Activated T-helper 1 cell treated with anti-CD3 and anti-CD28 coated beads, Interleukin-12 subunit alpha, Interleukin-12 subunit beta, Interleukin-2, Interleukin-4 antibody, amounts not matched to agents 30 ng/mL and 10 ng/mL and 1 ng/mL, durations not matched to agents 14 hours and 24 hours and 36 hours (primary cell): ENCODE measurements around the gene CRIP3. TPM values are rescaled to one million over a fixed set of nuclear protein-coding genes. Genes with fewer than 3 reads are reported as not detected.
"Not testable (repeated sequence)": the region's sequence is repeated elsewhere in the genome, so short reads cannot be mapped to it uniquely, and the experiment has no call there.

Source experiments
- DNase-seq: peaks from one replicate; pipeline ENCODE4 v3.0.0; 2021; ENCODE audit warnings: low spot score
- H3K27ac Mint-ChIP-seq: one replicate; pipeline ENCODE4 v1.8.0; 2021; ENCODE audit warnings: mild to moderate bottlenecking, mixed read lengths
- H3K27me3 Mint-ChIP-seq: one replicate; pipeline ENCODE4 v1.8.0; 2022; ENCODE audit warnings: mild to moderate bottlenecking, moderate library complexity, mixed read lengths; ENCODE audit not compliant: insufficient read depth
- H3K36me3 Mint-ChIP-seq: one replicate; pipeline ENCODE4 v1.8.0; 2021; ENCODE audit warnings: low read depth, mixed read lengths
- H3K4me1 Mint-ChIP-seq: one replicate; pipeline ENCODE4 v1.8.0; 2021; ENCODE audit warnings: low read depth, mixed read lengths
- H3K4me3 Mint-ChIP-seq: one replicate; pipeline ENCODE4 v1.8.0; 2021; ENCODE audit warnings: mild to moderate bottlenecking, moderate library complexity, mixed read lengths
- H3K9me3 Mint-ChIP-seq: one replicate; pipeline ENCODE4 v1.8.0; 2021; ENCODE audit warnings: mixed read lengths
- intact Hi-C: fragments of 100-400 bp; cut with micrococcal nuclease; formaldehyde crosslinking; loops from one replicate; pipeline ENCODE4 v1.15.1; 2024
- total RNA-seq: library from RNA; stranded (reverse); gene quantifications from 2 replicates; pipeline ENCODE4 v1.2.3, GENCODE V29; 2022

The CRIP3 gene
- total RNA-seq, 1 donor from 2014 or later: not detected

DNA sequence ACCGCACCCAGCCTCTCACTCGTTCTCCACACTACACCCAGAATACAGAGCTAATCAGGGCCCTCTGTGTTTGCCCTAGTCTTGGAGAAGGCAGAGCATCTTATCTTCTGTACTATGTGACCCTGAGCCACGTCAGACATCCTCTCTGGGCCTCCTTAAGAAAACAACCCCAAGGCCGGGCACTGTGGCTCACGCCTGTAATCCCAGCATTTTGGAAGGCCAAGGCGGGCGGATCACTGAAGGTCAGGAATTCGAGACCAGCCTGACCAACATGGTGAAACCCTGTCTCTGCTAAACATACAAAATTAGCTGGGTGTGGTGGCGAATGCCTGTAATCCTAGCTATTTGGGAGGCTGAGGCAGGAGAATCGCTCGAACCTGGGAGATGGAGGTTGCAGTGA lies 5.6 kb downstream of the CRIP3 start:
- H3K4me3 Mint-ChIP-seq, H3K27ac Mint-ChIP-seq, H3K36me3 Mint-ChIP-seq, intact Hi-C loops, DNase-seq, H3K9me3 Mint-ChIP-seq, H3K4me1 Mint-ChIP-seq: not testable (repeated sequence)
- peaks cover 14% of the 10 kb centered on the region for H3K27me3 Mint-ChIP-seq

DNA sequence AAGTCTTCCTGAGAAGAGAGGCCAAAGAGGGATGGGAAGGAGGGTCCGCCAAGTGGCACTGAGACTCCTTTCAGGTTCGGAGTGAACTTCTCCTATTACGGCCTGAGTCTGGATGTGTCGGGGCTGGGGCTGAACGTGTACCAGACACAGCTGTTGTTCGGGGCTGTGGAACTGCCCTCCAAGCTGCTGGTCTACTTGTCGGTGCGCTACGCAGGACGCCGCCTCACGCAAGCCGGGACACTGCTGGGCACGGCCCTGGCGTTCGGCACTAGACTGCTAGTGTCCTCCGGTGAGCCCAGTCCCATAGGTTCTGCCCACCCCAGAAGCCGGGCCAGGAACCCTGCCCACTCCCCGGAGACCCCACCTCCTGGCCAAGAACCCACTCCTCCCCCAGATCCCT lies 6.5 kb downstream of the CRIP3 start:
- intact Hi-C loops: no loop called here
- H3K27me3 Mint-ChIP-seq: peaks cover 14% of the 10 kb centered on the region
- H3K27ac Mint-ChIP-seq: no peak overlapping the region
- no peaks in the 10 kb centered on the region for H3K9me3 Mint-ChIP-seq
- no peaks in the 10 kb centered on the region for H3K36me3 Mint-ChIP-seq
- DNase-seq: no peak
- H3K4me1 Mint-ChIP-seq: no peaks in the 10 kb centered on the region
- H3K4me3 Mint-ChIP-seq: no peak overlapping the region

DNA sequence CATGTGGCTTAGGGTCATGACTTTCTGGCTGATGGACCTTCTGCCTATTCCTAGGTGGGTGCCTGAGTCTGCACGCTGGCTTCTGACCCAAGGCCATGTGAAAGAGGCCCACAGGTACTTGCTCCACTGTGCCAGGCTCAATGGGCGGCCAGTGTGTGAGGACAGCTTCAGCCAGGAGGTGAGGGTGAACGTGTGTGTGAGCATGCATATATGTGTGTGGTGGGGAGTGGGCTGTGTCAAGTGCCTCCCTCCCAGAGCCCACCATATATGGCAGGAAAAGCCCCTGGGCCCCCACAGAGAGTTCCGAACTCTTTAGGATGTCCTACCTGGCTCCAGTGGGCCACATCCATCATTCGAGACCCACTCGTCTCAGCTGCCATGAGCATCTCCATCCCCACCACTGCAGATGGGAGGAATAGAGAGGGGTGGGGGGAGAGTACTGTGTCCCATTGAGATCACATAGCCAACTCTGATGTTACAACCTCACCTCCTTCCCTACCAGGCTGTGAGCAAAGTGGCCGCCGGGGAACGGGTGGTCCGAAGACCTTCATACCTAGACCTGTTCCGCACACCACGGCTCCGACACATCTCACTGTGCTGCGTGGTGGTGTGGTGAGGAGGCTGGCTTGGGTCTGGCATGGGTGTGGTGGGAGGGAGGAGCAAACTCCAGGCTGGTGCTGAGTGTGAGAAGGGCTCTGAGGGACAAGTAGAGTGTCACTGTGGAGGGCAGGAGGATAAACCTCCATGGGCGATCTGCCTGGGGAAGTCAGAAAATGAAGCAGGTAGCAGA lies 7.3 kb downstream of the CRIP3 start:
- no peak overlapping the region for H3K27ac Mint-ChIP-seq
- DNase-seq: no peak
- no peaks in the 10 kb centered on the region for H3K4me1 Mint-ChIP-seq
- intact Hi-C loops: no loop called here
- H3K36me3 Mint-ChIP-seq: no peaks in the 10 kb centered on the region
- peaks cover 14% of the 10 kb centered on the region for H3K27me3 Mint-ChIP-seq
- H3K9me3 Mint-ChIP-seq: no peaks in the 10 kb centered on the region
- no peak overlapping the region for H3K4me3 Mint-ChIP-seq

DNA sequence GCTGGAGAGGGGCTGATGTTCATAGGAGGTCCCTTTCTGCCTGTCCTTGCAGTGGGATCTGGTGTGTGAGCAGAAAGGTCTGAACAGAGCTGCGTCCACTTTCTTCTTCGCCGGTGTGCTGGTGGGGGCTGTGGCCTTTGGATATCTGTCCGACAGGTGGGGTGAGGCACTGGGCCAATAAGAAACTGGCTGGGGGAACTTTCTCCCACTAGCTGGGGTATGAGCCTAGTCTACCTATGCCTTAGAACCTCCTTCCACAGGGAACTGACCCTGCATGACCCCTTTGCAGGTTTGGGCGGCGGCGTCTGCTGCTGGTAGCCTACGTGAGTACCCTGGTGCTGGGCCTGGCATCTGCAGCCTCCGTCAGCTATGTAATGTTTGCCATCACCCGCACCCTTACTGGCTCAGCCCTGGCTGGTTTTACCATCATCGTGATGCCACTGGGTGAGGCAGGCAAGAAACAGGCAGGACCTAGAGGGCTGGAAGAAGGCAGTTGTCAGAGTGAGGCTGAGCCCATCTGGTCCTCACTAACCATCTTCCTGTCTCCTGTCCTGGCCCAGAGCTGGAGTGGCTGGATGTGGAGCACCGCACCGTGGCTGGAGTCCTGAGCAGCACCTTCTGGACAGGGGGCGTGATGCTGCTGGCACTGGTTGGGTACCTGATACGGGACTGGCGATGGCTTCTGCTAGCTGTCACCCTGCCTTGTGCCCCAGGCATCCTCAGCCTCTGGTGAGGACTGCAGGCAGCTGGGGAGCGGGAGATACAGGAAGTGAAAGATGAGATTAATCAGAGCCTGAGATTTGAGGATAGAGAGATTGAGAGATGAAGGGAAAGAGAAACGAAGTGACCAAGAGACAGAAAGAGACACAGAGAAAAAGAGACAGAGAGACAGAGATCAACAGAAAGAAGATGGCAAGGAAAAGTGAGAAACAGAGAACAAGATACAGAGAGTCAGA lies 9.0 kb downstream of the CRIP3 start:
- no peak overlapping the region for H3K4me3 Mint-ChIP-seq
- H3K4me1 Mint-ChIP-seq: no peaks in the 10 kb centered on the region
- H3K27ac Mint-ChIP-seq: no peak overlapping the region
- DNase-seq: no peak
- no peaks in the 10 kb centered on the region for H3K36me3 Mint-ChIP-seq
- H3K9me3 Mint-ChIP-seq: no peaks in the 10 kb centered on the region
- intact Hi-C loops: no loop called here
- H3K27me3 Mint-ChIP-seq: peaks cover 14% of the 10 kb centered on the region

DNA sequence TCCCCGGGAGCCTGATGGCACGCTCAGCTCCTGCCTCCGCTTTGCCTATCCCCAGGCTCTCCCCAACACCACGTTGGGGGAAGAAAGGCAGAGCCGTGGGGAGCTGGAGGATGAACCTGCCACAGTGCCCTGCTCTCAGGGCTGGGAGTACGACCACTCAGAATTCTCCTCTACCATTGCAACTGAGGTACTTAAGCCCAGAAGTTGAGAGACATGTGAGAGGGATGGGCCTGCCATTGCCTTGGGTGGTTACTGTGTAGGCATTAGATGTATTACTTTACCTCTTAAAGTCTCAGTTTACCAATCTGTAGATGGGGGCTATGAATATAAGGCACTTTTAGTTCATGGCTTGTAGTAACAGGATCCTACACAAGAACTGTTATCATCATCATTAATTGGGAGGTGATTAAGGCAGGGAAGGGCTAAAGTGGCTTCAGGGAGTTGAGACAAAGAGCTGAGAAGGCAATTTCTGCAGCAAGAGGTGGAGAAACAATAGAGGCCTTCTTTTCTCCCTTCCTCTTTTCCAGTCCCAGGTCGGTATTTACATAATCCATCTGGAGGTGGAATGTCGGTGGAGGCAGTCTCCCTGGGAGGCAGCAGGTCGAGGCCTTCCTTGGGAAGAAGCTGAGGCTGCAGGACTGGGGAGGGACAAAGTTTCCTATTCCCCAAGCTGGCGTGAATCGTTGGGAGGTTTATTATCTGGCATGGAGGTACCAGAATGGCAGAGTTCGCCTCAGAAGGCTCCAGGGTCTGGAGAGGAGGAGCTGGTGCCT lies 9.9 kb downstream of the CRIP3 start:
- H3K36me3 Mint-ChIP-seq: no peaks in the 10 kb centered on the region
- no peaks in the 10 kb centered on the region for H3K9me3 Mint-ChIP-seq
- no peak for DNase-seq
- peaks cover 14% of the 10 kb centered on the region for H3K27me3 Mint-ChIP-seq
- no peak overlapping the region for H3K27ac Mint-ChIP-seq
- intact Hi-C loops: no loop called here
- no peaks in the 10 kb centered on the region for H3K4me1 Mint-ChIP-seq
- H3K4me3 Mint-ChIP-seq: no peak overlapping the region

DNA sequence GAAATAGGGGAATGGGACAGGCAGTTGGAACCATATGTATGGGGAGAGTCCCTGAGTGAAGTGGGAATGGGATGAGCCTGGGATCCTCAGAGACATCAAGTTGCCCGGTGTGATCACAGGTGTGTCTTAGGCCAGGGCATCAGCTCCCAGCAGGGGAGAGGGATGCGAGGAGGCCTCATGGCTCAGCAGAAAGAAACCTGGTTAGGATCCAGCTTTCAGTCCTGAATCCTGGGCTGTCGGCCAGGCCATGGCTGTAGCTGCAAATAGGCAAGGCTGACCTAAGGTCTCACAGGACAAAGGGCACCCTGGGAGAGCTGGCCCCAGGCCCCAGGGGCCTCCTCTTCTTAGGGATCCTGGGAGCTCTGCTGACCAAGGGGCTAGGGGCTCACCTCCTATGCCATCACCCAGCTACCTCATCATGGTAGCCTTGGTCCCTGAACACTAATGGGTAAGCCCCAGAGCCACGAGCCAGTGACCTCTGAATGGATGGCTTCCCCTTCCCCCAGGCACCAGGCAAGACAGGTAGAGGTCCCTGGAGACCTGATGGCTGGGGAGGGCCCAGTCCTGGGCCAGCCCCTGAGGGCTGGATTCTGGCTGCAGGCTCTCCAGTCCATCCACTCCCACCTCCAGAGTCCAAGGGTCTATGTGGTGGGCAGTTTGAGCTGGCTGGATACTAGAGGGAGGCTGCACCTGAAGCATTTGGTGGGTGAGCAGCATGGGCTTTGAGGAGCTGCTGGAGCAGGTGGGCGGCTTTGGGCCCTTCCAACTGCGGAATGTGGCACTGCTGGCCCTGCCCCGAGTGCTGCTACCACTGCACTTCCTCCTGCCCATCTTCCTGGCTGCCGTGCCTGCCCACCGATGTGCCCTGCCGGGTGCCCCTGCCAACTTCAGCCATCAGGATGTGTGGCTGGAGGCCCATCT lies 10.7 kb downstream of the CRIP3 start, which contains the start of gene SLC22A7:
TSS of gene SLC22A7 (plus strand) at position 617 of the 921 bp plus-strand sequence. CDS start at position 716, 99 bp downstream.
- H3K27ac Mint-ChIP-seq: no peak within 1 kb of the TSS
- DNase-seq: no peak
- H3K27me3 Mint-ChIP-seq: peaks cover 14% of the 10 kb centered on the region
- no peaks in the 10 kb centered on the region for H3K4me1 Mint-ChIP-seq
- intact Hi-C loops: no loop called here
- no peaks in the 10 kb centered on the region for H3K36me3 Mint-ChIP-seq
- no peak within 1 kb of the TSS for H3K4me3 Mint-ChIP-seq
- H3K9me3 Mint-ChIP-seq: no peaks in the 10 kb centered on the region

DNA sequence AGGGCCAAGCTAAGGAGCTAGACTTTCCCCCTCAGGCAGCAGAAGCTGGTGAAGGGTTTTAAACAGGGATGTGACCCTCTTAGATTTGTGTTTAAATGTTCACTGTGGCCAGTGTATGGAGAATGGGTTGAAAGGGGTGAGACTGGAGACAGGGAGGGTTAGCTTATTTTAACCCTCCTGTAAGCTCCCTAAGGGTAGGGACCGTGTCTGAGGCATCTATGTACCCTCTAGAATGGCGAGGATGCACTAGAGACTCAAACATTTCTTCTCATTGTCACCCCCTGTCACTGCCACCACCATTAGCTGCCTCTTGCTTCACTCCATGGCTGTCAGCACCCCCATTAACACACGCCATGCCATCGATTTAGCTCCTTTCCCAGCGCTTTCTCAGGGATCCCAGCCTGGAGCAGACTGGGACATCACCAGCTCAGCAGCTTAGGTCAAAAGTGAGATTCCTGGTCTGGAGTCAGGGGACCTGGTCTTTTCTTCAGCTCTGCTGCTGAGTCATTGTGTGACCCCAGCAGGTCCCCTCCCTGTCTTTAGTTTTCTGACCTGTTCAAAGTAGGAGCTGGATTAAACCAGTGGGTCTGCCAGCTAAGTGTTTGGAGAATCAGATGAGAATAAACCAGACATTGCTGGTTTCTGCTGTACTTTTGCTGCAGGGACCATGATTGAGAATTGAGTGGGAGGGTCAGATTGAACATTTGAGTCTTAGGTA lies 11.7 kb downstream of the CRIP3 start:
- Mint-ChIP-seq H3K27me3 (peaks cover 14% of the 10 kb centered on the region), H3K36me3 (no peaks in the 10 kb centered on the region), H3K27ac (no peak overlapping the region), H3K9me3 (no peaks in the 10 kb centered on the region), H3K4me3 (no peak overlapping the region), H3K4me1 (no peaks in the 10 kb centered on the region)
- intact Hi-C loops: no loop called here
- DNase-seq: no peak

DNA sequence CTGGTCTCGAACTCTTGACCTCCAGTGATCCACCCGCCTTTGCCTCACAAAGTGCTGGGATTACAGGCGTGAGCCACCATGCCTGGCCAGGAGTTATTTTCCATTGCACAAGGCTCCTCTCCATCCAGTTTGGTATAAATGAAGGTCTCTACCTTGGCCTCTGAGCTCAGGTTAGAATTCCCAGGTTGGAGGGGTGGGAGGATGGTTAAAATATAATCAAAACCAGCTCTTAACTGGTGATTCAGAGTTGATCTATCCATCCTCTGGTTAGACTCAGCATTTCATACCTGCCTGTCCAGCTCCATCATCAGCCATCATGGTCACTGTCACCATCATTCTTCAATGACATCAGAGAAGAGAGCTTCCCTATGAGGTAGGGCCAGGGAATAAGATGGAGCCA lies 13.2 kb downstream of the CRIP3 start:
- Mint-ChIP-seq H3K9me3 (no peaks in the 10 kb centered on the region), H3K27me3 (peaks cover 12% of the 10 kb centered on the region), H3K36me3 (no peaks in the 10 kb centered on the region), H3K4me1 (no peaks in the 10 kb centered on the region), H3K27ac (no peak overlapping the region), H3K4me3 (no peak overlapping the region)
- no peak for DNase-seq
- intact Hi-C loops: no loop called here

DNA sequence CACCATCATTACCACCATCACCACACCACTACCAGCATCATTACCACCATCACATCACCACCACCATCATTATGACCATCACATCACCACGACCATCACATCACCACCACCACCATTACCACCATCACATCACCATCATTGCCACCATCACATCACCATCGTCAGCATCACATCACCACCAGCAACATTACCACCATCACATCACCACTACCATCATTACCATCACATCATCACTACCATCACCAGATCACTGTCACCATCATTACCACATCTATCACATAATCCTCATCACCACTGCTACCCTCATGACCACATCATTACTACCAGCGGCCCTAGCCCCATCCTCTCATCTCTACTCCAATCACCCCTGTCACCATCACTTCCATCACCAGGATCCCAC lies 14.1 kb downstream of the CRIP3 start:
- Mint-ChIP-seq H3K36me3 (no peaks in the 10 kb centered on the region), H3K4me1 (no peaks in the 10 kb centered on the region), H3K27ac (no peak overlapping the region), H3K9me3 (no peaks in the 10 kb centered on the region), H3K27me3 (peaks cover 14% of the 10 kb centered on the region), H3K4me3 (no peak overlapping the region)
- intact Hi-C loops: no loop called here
- no peak for DNase-seq

DNA sequence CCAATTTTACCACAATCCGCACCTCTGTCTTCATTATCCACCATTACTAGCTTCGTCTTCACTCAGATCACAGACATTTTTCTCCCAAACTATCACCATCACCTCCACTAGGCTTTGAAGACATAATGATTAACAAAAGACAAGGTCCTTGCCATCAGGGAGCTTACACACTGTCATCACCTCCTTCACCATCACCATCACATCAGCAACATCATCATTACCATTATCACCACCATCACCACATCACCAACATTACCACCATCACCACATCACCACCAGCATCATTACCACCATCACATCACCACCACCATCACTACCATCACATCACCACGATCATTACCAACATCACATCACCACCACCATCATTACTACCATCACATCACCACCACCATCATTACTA lies 14.9 kb downstream of the CRIP3 start:
- Mint-ChIP-seq H3K36me3 (no peaks in the 10 kb centered on the region), H3K4me3 (no peak overlapping the region), H3K27me3 (peaks cover 12% of the 10 kb centered on the region), H3K27ac (no peak overlapping the region), H3K9me3 (no peaks in the 10 kb centered on the region), H3K4me1 (no peaks in the 10 kb centered on the region)
- no peak for DNase-seq
- intact Hi-C loops: no loop called here

DNA sequence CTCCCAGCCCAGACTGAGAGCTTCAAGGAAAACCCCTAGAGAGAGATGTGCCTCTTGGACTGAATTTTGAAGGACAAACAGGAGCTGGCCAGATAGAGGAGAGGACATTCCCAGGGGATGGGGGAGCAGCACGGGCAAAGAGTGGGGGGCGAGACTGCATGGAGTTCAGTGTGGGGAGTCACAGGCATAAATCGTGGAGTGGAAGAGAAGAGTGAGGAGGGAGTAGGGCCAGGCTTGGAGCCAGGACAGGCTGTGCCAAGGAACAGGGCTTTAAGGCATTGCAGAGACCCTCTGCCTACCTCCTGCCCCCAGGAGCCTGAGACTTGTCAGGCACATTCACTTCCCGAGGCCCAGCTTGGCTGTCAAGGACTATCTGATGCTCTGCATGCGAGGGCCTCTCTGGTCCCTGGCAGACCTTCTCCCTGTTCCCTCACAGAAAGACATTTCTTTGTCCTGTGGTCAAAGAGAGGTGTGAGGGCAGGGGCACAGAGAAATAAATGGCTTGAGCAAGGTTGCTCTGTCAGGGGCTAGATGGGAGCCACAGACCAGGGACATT lies 15.8 kb downstream of the CRIP3 start:
- Mint-ChIP-seq H3K27me3 (peaks cover 18% of the 10 kb centered on the region), H3K4me1 (no peaks in the 10 kb centered on the region), H3K9me3 (no peaks in the 10 kb centered on the region), H3K4me3 (no peak overlapping the region), H3K27ac (no peak overlapping the region), H3K36me3 (no peaks in the 10 kb centered on the region)
- DNase-seq: no peak
- intact Hi-C loops: no loop called here
